Activated CD8-positive, alpha-beta memory T cell treated with anti-CD3 and anti-CD28 coated beads, Interleukin-2, amount 50 U/mL, for 24 hours (primary cell): ENCODE results near the gene CSK.

Experiments used
- DNase-seq: peaks from one replicate; pipeline ENCODE4 v3.0.0-alpha.2; 2020; ENCODE audit errors: extremely low read depth

The CSK gene

GRCh38 chr15:74801311-74801997 lies 19.6 kb downstream of the CSK start:
- no peak for DNase-seq

GRCh38 chr15:74802290-74802689 lies 20.4 kb downstream of the CSK start:
- no peak for DNase-seq

- no peak for DNase-seq
Observed at GRCh38 chr15:74802862-74803447, 21.1 kb downstream of the CSK start.

GRCh38 chr15:74804935-74805334 lies 23.1 kb downstream of the CSK start:
- DNase-seq, result no peak

GRCh38 chr15:74807282-74807681 lies 25.4 kb downstream of the CSK start:
- no peak for DNase-seq

- no peak for DNase-seq
Observed at GRCh38 chr15:74808078-74808839, 26.4 kb downstream of the CSK start.

- no peak for DNase-seq
Observed at GRCh38 chr15:74808840-74809229, 27.0 kb downstream of the CSK start.

GRCh38 chr15:74809242-74809641 lies 27.4 kb downstream of the CSK start:
- DNase-seq, result no peak

- no peak for DNase-seq
Observed at GRCh38 chr15:74809956-74810355, 28.1 kb downstream of the CSK start.

- DNase-seq, result no peak
Observed at GRCh38 chr15:74812533-74812932, 30.7 kb downstream of the CSK start, which contains the start of gene LMAN1L. LMAN1L (plus strand) TSS chr15:74812835; CDS start chr15:74812855, 20 bp downstream.

GRCh38 chr15:74815121-74815934 lies 33.4 kb downstream of the CSK start:
- DNase-seq, result no peak

- no peak for DNase-seq
Observed at GRCh38 chr15:74815961-74816360, 34.1 kb downstream of the CSK start.

- DNase-seq, result no peak
Observed at GRCh38 chr15:74816624-74817369, 34.9 kb downstream of the CSK start.

GRCh38 chr15:74817370-74817737 lies 35.5 kb downstream of the CSK start:
- DNase-seq, result no peak

GRCh38 chr15:74820056-74820455 lies 38.2 kb downstream of the CSK start:
- DNase-seq, result no peak

- DNase-seq, result no peak
Observed at GRCh38 chr15:74821091-74821789, 39.4 kb downstream of the CSK start.

GRCh38 chr15:74821790-74822158 lies 39.9 kb downstream of the CSK start:
- no peak for DNase-seq

- no peak for DNase-seq
Observed at GRCh38 chr15:74822233-74822632, 40.4 kb downstream of the CSK start.

GRCh38 chr15:74823324-74823723 lies 41.4 kb downstream of the CSK start:
- DNase-seq, result no peak

GRCh38 chr15:74824976-74825375 lies 43.1 kb downstream of the CSK start:
- no peak for DNase-seq

- no peak for DNase-seq
Observed at GRCh38 chr15:74825866-74826265, 44.0 kb downstream of the CSK start.
